HG03175 (cell line): ENCODE data around the gene RPL23.
A peak's percentile ranks its signal among the peaks of the same experiment; 100 is the strongest.

Source experiments
- ATAC-seq: cut with Tn5 transposase; IDR thresholded peaks from one replicate; pipeline ENCODE4 v1.9.1; 2021; ENCODE audit warnings: mild to moderate bottlenecking, moderate library complexity; ENCODE audit not compliant: unreplicated experiment

RPL23 gene

DNA sequence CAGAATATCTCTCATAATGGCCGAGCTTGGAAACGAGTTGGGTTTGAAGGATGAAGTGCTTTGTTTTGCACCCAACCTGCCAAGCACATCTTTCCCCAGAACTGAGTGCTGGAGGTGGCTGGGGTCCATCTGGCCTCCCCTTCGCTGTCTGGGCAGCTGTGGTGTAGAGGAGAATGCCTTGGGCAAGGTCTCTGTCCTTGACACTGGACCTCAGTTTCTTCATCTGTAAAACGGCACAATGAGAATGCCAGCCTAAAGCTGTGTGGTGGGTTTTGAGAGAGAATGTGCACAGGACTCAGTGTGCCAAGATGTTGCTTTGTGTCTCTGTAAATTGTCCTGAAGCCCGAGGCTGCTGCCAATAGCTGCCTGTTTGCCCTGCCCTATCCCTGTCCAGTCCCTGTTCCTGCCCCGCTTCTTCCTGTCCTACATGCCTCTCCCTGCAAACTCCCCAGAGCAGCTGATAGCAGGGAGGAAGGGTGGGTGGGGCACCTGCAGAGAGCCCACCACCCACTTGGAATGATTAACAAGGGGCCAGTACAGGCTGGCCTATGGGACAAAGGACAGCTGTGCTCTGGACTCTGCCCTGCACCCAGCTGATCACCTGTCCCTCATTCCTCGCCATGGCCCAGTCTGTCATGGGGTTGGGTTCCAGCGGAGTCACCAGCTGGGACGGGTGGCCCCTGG is 31.7 kb upstream of the RPL23 start:
- no peak for ATAC-seq

DNA sequence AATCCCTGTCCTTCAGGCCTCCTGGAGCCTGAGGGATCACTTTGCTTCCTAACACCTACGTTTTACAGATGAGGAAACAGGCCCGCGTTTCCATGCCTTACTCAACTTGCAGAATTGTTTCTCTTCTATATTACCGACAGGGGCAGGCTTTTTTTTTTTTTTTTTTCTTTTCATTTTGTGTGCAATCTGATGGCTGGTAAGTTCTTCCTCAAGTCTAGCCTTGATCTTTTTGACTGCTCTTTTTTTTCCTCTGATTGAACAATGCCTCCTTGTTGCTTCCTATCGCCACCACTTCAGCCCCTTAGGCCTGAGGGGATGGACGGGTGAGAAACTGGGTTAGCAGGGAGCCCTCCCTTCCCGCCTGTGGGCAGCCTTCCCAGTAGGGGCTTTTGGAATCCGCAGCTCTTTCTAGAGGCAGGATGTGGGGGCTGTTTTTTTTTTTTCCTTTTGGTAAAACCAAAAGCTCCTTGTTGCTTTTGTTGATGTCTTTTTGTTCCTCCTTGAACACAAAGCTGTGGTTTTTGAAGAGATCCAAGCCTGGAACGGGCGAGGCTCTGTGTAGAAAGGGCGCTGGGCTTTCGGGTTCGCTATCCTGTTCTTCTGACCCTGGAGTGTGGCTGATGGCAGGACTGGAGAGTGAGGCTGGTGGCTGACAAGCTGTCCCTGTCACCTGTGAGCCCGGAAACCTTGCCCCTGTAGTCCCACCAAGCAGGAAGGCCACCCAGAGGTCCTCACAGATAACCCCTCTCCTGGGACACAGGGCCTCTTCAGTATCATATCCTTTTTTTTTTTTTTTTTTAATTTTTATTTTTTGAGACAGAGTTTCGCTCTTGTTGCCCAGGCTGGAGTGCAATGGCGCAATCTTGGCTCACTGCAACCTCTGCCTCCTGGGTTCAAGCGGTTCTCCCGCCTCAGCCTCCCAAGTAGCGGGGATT is 30.3 kb upstream of the RPL23 start:
- no peak for ATAC-seq

DNA sequence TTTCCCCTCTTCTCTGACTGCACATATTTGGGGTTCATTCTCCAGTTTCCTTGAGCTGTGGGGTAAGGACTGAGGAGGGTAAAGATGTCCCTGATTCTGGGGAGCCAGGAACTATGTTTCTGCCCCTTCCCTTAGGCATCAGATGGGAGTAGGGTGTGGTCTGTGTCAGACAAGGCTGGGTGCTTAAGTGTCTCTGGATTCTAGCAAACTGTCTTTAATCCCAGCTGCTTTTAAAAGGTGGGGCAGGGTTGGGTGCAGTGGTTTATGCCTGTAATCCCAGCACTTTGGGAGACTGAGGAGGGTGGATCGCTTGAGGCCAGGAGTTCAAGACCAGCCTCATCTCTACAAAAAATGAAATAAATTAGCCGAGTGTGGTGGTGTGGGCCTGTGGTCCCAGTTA is 29.3 kb upstream of the RPL23 start:
- ATAC-seq, result no peak

DNA sequence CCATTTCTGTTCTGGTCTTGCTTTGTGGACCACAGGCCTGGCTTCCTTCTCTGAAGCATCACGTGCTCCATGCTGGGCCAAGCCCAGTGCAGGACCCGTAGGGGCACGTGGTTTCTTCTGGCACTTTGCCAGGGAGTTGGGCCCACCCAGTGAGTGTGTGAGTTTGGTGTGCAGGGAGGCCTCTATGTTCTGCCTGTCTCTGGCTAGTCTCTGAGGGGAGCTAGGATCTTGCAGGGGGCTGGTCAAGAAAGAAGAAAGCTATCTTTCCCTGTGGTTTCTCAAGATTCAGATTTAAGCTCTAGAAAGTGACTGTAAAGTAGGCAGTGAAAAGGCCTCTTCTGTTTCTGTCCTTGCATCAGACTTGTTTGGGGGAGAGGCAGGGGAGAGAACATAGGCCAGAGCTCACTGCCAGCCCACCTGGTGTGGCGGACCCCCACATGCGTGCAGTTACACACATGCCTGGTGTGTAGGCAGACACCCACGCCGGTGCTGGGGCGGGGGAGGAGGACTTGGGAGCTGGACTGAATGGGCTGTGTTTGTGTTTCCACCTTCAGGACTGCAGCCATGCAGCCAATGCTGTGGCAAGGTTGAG is 28.2 kb upstream of the RPL23 start:
- ATAC-seq, result no peak

DNA sequence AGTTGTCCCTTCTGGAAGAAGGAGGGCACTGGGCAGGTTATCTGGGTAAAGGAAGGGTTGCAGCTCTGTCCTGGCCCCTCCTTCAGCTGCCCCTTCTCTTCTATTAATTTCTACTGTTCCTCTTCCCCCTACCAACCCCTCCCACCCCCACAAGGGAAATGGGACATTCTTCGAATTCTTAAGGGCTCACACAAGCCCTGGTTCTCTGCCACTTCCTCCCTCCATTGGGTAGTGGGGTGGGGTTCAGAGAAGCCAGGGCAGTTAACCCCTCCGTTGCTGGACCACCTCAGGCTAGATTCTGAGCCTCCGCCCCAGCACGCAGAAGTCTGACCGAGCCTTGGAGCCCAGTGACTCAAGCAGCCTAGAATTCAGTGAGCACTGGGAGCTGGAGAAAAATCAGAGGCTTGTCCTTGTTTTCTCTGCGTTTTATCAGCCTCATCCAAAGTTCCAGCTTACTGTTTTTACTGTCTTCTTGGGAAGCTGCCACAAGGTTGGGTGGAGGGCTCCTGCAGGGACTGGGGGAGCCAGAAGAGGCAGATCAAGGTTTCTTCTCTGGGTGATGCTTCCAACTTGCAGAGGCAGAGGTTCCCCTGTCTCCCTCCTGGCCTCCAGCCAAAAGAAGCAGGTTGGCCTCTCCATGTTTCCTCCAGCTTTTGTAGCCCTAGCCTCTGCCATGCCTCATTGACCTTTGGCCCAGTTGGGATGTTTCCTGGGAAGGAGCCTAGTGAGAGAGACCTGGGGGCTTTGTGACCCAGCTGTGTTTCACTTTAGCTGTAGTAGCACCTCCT is 26.6 kb upstream of the RPL23 start:
- no peak for ATAC-seq

DNA sequence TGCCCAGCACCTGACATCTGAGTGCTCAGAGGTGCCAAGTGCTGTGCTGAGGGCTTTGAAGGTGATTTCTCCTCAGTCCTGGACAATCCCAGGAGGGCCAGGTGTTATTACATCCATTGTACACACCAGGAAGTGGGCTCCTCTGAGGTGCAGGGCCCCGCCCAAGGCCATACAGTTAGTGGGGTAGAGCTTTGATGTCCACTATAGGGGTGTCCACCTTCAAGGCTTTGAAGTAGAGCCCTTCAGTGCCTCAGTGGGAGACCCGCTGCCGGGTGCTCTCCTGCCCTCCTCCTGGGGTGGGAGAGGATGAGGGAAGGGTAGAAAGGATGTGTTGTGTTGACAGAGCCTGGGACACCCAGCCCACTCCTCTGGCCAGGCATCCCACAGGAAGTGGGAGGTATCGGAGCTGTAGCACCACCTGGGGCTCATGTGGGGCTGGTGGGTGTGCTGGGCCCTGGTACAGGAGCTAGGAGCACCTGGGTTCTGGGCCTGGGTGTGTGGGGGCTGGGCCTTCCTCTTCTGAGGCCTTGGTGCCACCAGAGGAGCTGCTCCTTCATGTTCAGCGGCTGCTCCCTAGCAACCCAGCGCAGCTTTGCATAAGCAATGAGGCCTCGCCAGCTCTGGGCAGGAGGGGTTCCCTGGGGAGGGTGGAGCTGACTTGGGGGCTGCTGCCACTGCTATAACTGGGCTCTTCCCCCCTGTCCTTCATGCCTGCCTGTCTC is 23.8 kb upstream of the RPL23 start:
- no peak for ATAC-seq

DNA sequence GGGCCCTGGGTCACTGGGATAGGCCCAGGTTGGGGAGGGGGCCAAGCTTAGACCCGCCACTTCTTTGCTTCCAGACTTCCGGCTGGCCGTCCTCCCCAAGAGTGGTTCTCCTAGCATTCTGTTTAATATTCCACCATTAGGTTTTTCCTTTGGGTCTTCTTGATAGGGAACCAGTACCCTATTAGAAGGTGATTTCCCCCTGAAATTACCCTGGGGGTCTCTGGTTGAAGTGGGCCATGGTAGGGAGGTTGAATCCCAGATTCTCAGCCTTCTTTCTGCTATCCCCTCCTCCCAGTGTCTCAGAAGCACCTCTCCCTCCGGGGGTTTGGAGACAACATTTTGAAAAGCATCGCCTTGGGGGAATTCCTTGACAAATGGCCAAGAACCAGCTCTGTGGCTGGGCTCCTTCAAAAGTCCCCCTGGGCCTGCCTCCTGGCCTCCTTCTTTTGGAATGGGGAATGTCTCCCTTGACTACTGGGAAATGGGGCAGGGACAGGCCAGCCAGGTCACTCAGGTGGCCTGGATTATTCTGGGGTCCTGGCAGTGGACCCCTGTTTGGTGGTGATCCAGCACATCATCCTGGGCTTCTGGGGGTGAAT is 22.1 kb upstream of the RPL23 start:
- no peak for ATAC-seq

DNA sequence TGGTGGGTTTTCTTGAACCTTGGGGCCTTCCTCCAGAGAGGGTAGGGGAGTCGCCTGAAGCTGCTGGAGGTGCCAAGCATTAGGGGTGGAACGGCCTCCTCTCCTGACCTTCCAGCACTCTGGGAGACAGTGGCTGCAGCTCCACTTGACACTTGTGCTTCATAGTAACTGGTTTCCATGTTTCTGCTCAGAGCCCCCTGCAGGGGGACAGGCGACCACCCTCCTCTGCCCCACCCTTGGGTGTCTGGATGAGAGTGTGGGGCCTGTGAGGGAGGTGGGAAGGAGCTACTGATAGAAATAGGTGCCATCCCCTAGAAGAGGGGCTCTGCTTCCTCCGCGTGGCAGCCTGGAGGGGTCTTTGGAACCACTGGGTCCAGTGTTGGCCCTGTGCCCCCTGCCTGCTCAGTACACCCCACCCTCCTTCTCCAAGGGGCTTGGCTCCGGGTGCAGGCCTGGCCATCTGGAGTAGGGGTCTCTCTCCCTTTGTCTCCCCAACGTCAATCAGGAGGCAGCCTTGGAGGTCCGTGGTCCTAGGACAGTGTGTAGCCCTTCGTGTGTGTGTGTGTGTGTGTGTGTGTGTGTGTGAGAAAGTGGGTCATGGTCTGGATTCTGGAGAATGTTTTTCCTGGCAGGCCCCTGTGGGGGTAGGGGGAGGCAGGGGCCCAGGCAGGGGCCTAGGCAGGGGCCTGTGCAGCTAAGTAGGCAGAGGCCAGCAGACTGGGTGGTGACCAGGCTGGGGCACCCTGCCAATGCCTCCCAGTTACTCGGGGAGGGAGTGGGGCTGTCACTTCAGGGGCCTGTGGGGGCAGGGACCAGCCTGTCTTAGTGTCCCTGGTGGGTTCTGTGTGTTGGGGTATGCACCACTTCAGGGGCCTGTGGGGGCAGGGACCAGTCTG is 21.2 kb upstream of the RPL23 start:
- ATAC-seq, result no peak

DNA sequence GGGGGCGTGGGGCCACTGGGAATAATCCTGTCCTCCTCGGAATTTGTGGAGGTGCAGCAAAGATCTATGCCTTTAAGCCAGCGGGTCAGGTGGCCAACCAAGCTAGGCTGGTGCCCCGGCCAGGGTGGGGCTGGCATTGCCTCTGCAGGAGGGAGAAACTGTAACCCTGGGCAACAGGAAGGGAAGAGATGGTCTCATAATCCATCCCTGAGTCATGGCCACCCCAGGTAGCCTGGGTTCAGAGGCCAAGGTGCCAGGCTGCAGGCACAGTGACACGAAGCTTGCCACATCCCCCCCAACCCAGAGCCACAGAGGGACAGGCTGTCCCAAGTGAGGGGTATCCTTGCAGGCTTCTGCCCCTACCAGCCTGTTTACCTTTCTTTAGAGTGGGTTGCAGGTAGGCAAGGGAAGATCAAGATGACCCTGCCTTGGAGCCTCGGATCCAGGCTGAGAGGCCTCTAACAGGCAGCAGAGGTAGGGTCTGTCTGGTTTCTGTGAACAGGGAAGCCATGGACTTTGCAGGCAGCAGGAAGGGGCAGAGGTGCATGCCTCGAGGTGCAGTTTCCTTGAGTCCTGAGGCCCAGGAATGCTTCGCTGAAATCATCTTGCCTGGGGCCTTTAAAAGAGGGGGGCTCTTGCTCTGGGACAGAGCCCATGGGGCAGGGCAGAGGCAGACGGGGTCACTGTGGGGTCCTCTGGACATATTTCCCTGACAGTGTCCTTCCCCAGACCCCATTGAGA is 20.3 kb upstream of the RPL23 start:
- ATAC-seq, result no peak

DNA sequence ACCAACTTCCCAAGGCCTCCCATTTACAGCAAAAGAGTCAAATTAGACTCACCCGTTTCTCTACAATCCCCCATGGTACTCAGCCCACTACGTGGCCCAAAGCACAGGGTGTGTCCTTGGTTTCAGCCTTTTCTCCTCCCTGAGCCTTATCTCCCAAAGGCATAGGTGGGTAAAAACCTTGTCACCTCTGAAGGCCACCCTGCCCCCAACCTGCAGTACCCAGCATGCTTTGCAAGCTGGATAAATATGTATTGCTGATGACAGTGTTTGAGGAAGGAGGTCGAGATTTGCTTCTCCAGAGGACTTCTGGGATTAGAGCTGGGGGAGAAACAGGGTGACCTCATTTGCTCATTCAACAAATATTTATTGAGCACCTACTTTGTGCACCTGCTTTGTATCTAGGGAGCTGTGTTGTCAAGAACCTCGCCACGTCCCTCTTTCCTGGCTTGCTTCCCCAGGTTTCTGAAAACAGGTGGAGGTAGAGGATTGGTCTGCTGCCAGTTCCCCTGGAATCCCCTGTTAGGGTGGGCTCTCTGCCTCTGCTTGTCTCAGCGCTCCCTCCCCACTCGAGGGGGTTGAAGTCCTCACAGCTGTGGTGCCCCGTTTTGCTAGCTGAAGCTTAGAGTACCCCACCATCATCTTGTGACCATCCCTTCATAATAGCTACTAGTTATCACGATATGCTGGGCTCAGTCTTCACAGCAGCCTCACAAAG is 19.3 kb upstream of the RPL23 start:
- ATAC-seq, result no peak

DNA sequence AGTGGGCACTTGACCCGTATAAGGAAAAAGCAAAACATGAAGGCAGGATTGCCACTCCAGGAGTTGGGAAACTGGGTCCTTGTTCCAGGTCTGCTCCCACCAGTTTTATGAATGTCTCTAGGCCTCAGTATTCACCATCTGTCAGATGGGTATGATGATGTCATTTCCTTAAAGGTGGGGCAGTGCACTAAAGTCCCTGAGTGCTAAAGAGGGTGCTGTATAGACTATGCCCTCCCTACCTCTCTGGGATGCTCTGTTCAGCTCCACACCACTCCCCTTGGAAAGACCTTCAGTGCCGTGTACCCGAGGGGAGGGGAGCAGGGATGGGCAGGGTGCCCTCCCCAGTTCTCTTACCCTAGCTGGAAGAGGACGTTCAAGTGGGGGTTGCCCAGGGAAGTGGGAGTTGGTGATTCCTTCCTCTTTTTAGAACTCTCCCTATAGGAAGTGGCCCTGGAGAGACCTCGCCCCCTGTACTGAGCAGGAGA is 18.5 kb upstream of the RPL23 start:
- no peak for ATAC-seq

DNA sequence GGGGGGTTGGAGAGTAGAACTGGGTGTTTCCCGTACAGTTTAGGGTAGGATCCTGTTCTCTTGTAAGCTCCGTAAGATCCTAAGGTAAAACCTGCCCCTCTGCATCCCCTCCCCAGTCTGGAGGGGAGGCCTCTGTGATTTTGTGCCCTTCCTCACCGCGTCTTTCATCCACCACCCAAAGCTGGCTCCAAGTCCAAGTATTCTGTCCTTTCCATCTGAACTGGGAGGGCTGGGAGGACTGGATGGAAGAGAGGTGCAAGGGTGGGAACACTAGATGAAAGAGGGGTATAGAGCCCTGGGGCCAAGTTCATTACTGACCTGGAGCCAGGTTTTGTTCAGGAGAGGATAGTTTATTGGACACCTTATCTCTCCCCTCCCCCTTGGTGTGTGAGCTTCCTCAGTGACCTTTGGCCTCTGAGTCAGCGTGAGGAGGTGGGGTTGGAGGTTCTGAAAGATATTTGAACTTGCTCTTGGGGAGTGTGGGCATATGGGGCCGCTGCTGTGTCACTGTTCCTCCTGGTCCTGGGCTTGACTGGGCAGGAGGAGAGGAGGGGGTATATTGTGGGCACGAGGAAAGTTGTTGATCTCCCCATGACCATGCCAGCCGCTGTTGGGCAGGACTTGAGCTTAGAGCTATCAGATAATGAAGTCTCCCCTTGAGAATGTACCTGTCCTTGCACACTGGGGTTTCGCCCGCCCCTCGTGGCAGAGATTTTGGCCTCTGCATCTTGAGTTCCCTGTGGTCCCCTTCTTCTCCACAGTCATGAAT is 17.9 kb upstream of the RPL23 start:
- ATAC-seq, result no peak

DNA sequence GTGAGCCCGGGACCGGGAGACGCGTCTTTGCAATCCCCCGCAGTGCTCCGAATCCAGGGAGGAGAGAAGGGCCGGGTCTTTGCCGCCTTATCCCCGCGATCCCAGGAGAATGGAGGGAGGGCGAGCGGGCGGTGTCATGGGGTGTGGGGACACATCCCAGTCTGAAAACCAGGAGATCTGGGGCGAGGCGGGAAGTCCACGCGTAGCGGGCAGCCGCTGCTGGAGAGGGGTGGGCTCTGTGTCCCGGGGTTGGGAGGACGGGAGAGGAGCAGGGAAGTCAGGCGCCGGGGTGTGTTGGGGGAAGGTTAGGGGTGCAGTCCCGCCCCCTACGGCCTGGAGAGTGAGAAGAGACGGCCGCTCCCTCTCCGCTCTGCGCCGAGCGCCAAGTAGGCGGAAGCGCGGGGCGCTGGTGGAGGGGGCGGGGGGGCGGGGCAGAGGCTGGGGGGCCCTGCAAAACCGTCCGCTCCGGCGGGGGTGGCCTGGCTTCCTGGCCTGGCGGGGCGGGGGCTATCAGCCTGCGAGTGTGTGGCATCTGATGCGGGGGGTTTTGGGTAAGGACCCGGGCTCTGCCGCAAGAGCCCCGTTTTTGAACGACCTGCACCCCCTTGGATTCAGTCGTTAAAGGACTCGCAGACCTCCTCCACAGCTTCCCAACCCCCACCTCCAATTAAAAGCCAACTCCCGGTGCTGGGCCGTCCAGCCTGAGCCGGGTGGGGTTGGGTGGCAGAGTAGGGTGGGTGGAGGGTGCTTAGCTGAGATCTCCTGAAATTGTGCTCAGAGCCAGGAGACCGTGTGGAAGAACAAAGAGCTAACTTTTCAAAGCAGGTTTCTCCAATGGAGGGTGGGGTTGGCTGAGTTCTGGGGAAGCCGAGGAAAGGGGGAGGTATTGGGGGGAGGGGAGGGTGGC is 17.0 kb upstream of the RPL23 start:
- no peak for ATAC-seq

DNA sequence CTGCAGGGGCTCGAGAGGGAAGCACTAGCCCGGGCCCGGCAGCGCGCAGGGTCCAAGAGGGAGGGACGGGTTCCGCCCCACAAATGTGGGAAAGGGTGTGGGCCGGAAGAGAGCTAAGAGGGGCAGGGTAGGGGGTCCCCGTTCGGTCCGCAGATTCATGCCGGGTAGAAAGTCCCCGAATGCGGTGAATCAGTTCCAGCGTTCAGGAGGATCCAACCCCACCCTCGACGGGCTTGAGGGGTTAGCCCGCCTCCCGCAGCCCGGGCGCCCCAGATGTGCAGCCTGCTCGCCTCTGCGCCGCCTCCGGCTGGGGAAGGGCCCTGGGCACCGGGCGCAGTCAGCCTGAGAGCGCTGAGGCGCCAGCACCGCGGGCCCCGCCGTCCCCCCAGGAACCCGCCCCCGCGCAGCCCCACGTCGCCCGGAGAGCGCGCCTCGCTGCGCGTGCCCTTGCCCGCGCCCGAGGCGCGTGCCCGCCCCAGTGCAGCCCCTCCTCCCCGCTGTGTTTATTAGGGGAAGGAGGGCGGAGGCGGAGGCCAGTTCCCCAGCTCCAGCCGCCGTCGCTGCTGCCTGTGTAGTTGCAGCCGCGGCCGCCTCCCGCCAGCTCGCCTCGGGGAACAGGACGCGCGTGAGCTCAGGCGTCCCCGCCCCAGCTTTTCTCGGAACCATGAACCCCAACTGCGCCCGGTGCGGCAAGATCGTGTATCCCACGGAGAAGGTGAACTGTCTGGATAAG is 16.2 kb upstream of the RPL23 start, which contains the start of gene LASP1:
Gene LASP1, plus strand, starts transcription at position 533 of the 733 bp plus-strand sequence. Its CDS starts 132 bp downstream, at position 665.
- peak; percentile 38 for ATAC-seq
